ENCODE measurements around the gene UBE2Q2. TPM values are rescaled to one million over a fixed set of nuclear protein-coding genes. Genes with fewer than 3 reads are reported as not detected.

Gene UBE2Q2
- total RNA-seq, 1 donor from 2014 or later = 18.9 TPM

DNA sequence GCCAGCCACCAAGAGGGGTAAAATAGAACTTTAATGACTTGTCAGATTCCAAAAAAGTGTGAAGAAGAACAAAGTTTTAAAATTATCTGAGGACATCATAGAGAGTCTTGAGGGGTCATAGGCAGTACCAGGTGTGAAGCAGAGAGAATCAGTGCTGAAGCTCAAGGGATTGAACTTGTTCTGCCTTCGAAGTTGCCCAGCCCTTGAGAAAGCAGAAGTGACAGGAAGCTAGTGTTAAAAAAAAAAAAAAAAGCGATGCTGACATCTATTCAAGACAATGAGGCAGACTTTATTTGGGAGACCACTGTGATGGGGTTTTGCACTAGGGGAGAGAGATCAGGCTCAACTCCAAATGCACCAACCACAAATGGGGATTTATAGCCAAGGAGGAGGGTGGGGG lies 82.2 kb downstream of the UBE2Q2 start:
- no peak for DNase-seq (ENCODE audit: low spot score)
- Mint-ChIP-seq H3K4me1 (ENCODE audit: low read depth) (peaks cover 37% of the 10 kb centered on the region), H3K4me3 (ENCODE audit: low read depth) (no peak overlapping the region), H3K9me3 (no peaks in the 10 kb centered on the region), H3K27me3 (ENCODE audit: low read depth) (no peaks in the 10 kb centered on the region), H3K36me3 (ENCODE audit: low read depth) (peaks cover 46% of the 10 kb centered on the region), H3K27ac (no peak overlapping the region)
- intact Hi-C loops (cut with micrococcal nuclease) = loop anchor here (10.0 kb wide), 1 partner anchor 191 kb away; no protein-coding TSS in a partner anchor

DNA sequence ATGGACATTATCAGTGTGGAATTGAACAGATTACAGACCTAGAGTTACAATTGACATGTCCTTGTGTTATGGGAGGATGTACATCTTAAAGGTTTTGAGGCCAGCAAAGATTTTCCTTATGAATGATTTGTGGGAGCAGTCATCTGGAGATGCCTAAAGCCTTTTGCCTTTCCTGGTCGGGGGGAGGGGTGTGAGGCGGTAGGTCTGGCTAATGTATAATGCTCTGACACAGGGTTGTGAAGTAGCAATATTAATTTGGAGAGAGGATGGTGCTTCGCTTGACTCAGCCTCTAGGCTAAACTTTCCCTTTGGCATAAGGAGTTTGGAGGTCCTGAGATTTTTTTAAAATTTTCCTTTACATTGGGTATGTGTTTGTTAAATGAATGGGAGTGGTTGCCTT lies 83.7 kb downstream of the UBE2Q2 start:
- H3K9me3 Mint-ChIP-seq = no peaks in the 10 kb centered on the region
- H3K4me3 Mint-ChIP-seq (ENCODE audit: low read depth) = no peak overlapping the region
- intact Hi-C loops (cut with micrococcal nuclease) = loop anchor here (10.0 kb wide), 1 partner anchor 192 kb away; no protein-coding TSS in a partner anchor
- H3K4me1 Mint-ChIP-seq (ENCODE audit: low read depth) = peaks cover 42% of the 10 kb centered on the region
- H3K36me3 Mint-ChIP-seq (ENCODE audit: low read depth) = peaks cover 56% of the 10 kb centered on the region
- H3K27me3 Mint-ChIP-seq (ENCODE audit: low read depth) = no peaks in the 10 kb centered on the region
- H3K27ac Mint-ChIP-seq = peak overlapping the region; percentile 29
- DNase-seq (ENCODE audit: low spot score) = no peak

DNA sequence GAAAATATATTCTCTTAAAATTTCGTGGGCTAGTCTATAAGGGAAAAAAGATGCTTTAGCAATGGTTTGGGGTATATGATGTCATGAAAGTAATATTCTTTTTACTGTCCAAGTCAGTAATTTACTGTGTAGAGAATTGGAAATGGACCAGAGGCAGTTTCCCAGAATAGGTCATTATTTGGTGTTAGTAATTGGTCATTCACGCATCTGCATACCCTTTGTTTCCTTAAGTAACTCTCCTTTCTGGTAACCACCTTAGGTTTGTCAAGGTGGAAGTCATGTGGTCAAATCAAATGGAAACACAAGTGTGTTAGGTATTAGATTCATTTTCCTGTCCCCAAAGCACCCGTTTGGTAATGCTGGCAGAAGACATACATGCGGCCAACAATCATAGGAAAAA lies 84.4 kb downstream of the UBE2Q2 start:
- no peak overlapping the region for H3K4me3 Mint-ChIP-seq (ENCODE audit: low read depth)

DNA sequence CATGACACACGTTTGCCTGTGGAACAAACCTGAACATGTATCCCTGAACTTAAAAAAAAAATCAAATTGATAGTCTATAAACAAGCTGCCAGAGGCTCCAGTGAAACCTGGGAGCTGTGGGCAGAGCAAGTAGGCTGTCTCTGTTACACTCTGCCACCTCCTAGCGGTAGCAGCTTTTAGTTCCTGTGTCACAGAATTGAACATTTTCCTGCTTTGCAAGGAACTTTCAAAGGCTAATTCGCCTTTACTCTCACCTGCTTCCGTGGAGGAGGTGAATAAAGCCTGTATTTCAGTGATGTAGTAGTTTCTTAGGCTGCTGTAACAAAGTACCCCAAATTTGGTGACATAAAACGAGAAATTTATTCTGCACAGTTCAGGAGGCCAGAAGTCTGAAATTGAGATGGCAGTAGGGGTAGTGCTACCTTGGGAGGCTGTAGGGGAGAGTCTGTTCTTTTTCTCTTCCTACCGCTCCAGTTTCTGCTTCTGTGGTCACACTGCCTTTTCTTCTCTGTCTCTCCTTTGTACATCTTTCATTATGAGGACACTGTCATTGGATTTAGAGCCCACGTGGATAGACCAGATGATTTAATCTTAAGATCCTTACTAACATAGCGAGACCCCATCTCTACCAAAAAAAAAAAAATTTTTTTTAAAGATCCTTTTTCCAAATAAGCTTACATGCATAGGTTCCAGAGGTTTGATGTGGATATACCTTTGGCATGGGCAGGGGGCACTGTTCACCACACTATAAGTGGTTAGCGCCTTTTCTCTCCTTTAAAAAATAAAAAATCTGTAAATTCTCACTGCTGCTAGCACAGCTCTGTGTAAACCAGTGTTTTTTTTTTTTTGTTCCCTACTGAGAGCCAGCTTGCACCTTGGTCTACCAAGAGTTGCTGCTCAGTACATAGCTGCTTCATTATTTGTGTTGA lies 85.7 kb downstream of the UBE2Q2 start:
- Mint-ChIP-seq H3K27ac (no peak overlapping the region), H3K9me3 (no peaks in the 10 kb centered on the region), H3K4me3 (ENCODE audit: low read depth) (no peak overlapping the region), H3K36me3 (ENCODE audit: low read depth) (peaks cover 57% of the 10 kb centered on the region), H3K4me1 (ENCODE audit: low read depth) (peaks cover 30% of the 10 kb centered on the region), H3K27me3 (ENCODE audit: low read depth) (no peaks in the 10 kb centered on the region)
- no peak for DNase-seq (ENCODE audit: low spot score)
- intact Hi-C loops (cut with micrococcal nuclease) = loop anchor here (10.0 kb wide), 1 partner anchor 194 kb away; no protein-coding TSS in a partner anchor

More for the DNA sequence above, 84.4 kb downstream of the UBE2Q2 start:
- DNase-seq (ENCODE audit: low spot score) = no peak
- Mint-ChIP-seq H3K4me1 (ENCODE audit: low read depth) (peaks cover 37% of the 10 kb centered on the region), H3K27me3 (ENCODE audit: low read depth) (no peaks in the 10 kb centered on the region), H3K27ac (no peak overlapping the region), H3K36me3 (ENCODE audit: low read depth) (peaks cover 54% of the 10 kb centered on the region), H3K9me3 (no peaks in the 10 kb centered on the region)
- intact Hi-C loops (cut with micrococcal nuclease) = loop anchor here (10.0 kb wide), 1 partner anchor 193 kb away; no protein-coding TSS in a partner anchor

DNA sequence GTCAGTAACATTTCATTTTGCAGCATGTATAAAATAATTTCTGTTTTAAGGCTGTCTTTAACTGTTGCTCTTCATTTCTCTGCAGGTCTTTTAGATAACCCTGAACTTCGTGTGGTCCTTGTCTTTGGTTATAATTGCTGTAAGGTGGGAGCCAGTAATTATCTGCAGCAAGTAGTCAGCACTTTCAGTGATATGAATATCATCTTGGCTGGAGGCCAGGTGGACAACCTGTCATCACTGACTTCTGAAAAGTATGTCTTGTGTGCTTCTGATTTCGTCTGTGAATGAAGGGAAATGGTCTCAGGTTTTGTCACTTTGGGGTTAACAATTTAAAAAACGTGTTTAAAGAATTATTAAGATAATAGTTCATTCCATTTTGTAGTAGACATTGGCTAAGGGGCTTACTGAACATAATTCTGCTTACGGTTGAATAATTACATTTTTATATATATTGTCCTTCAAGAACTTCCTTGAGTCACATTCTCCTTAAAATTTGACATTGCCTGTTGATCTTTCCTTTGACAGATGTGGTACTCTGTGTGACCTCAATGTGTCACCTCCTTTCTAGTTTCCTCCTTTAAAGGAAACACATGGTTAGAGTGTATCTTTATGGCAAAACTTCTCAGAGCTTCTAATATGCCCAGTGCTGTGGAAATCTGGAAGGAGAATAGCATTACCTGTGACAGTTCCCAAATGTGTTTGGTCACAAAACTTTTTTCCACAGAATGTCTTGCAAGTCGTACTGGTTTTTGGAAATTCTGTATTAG lies 86.7 kb downstream of the UBE2Q2 start:
- no peak for DNase-seq (ENCODE audit: low spot score)
- Mint-ChIP-seq H3K4me3 (ENCODE audit: low read depth) (no peak overlapping the region), H3K27ac (no peak overlapping the region), H3K4me1 (ENCODE audit: low read depth) (peaks cover 27% of the 10 kb centered on the region), H3K36me3 (ENCODE audit: low read depth) (peaks cover 58% of the 10 kb centered on the region), H3K9me3 (no peaks in the 10 kb centered on the region), H3K27me3 (ENCODE audit: low read depth) (no peaks in the 10 kb centered on the region)
- intact Hi-C loops (cut with micrococcal nuclease) = loop anchor here (10.0 kb wide), 1 partner anchor 195 kb away; no protein-coding TSS in a partner anchor

DNA sequence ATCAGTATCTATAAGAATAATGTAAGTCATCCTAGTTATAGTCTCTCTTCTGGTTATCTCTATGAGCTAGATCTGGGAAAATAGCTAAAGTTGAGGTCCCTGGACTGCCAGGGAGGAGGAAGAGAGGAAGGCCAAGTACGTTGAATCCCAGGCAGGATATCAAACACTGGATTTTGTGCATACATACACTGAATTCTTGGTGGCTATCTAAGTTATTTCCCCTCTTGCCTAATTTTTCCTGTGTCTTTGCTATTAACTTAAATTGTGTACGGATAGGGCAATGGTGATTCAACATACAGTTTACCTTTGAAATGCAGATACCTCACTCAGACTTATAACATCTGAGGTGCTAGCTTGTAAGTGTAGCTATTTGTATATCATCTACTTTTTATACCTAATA lies 87.6 kb downstream of the UBE2Q2 start:
- Mint-ChIP-seq H3K27me3 (ENCODE audit: low read depth) (no peaks in the 10 kb centered on the region), H3K27ac (no peak overlapping the region), H3K4me1 (ENCODE audit: low read depth) (peaks cover 24% of the 10 kb centered on the region), H3K4me3 (ENCODE audit: low read depth) (no peak overlapping the region), H3K9me3 (no peaks in the 10 kb centered on the region), H3K36me3 (ENCODE audit: low read depth) (peaks cover 59% of the 10 kb centered on the region)
- DNase-seq (ENCODE audit: low spot score) = no peak
- intact Hi-C loops (cut with micrococcal nuclease) = no loop called here

DNA sequence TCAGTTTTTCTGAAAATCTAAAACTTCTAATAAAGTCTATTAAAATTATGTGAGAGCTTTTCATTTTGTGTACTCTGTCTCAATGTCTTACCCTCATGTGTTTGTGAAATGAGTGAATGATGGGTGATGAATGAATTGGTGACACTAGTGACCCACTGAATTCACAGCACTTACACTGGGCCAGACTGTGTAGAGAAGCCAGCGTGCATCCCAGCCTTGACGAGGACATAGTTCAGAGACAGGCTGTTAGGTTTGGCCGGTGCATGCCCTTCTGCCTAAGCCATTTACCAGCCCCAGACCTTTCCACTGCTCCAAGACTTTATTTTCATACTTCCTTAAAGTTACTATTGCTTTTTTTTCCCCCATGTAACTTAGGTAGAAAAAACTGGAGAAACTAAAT lies 99.2 kb downstream of the UBE2Q2 start:
- DNase-seq (ENCODE audit: low spot score) = no peak
- Mint-ChIP-seq H3K4me1 (ENCODE audit: low read depth) (peaks cover 2% of the 10 kb centered on the region), H3K27ac (no peak overlapping the region), H3K4me3 (ENCODE audit: low read depth) (no peak overlapping the region), H3K27me3 (ENCODE audit: low read depth) (peaks cover 4% of the 10 kb centered on the region), H3K36me3 (ENCODE audit: low read depth) (peaks cover 19% of the 10 kb centered on the region), H3K9me3 (no peaks in the 10 kb centered on the region)
- intact Hi-C loops (cut with micrococcal nuclease) = no loop called here

DNA sequence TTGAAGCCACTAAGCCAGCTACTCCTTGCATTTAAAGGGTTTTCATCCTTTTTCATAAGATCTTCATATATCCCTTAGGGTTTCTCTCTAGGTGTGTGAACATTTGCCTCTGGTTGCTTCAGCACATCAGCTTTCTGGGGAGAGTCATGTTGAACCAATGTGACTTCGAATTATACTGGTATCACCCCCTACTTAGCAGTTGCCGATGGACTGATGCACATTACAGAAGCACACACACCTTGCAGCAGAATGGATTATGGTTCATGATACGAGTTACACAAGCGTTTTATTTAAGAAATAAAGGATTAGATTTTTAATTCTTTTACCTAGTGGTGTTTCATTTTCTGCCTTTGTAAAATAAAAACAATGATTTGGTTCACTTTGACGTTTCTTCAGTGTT lies 100.0 kb downstream of the UBE2Q2 start:
- H3K36me3 Mint-ChIP-seq (ENCODE audit: low read depth) = peaks cover 11% of the 10 kb centered on the region
- peaks cover 4% of the 10 kb centered on the region for H3K27me3 Mint-ChIP-seq (ENCODE audit: low read depth)
- intact Hi-C loops (cut with micrococcal nuclease) = no loop called here
- H3K9me3 Mint-ChIP-seq = no peaks in the 10 kb centered on the region
- DNase-seq (ENCODE audit: low spot score) = no peak
- no peak overlapping the region for H3K4me3 Mint-ChIP-seq (ENCODE audit: low read depth)
- peaks cover 2% of the 10 kb centered on the region for H3K4me1 Mint-ChIP-seq (ENCODE audit: low read depth)
- no peak overlapping the region for H3K27ac Mint-ChIP-seq

DNA sequence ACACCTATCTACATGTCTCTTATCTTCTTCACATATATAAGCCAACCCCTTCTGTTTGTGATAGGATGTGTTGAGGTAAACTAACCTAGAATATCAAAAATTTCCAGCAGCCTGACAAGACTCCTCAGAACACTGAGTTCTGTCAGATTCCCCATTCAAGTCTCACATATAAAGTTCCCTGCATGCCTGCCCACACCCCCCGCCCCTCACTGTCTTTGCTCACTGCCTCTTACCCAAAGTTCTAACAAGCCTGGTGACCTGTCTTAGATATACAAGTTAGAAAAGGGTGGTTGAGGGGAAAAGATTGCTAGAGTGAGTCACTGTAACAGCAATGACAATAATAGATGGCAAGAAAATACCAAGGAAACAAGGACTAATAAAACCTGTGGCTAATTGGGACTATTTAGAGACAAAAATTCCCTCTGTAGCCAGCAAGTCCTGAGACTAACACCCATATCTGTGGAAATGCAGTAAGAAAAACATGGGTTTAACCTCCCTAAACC lies 100.5 kb downstream of the UBE2Q2 start:
- intact Hi-C loops (cut with micrococcal nuclease) = no loop called here
- peaks cover 2% of the 10 kb centered on the region for H3K4me1 Mint-ChIP-seq (ENCODE audit: low read depth)
- peaks cover 6% of the 10 kb centered on the region for H3K36me3 Mint-ChIP-seq (ENCODE audit: low read depth)
- H3K9me3 Mint-ChIP-seq = no peaks in the 10 kb centered on the region
- no peak overlapping the region for H3K27ac Mint-ChIP-seq
- no peak for DNase-seq (ENCODE audit: low spot score)
- H3K4me3 Mint-ChIP-seq (ENCODE audit: low read depth) = no peak overlapping the region
- peaks cover 4% of the 10 kb centered on the region for H3K27me3 Mint-ChIP-seq (ENCODE audit: low read depth)

DNA sequence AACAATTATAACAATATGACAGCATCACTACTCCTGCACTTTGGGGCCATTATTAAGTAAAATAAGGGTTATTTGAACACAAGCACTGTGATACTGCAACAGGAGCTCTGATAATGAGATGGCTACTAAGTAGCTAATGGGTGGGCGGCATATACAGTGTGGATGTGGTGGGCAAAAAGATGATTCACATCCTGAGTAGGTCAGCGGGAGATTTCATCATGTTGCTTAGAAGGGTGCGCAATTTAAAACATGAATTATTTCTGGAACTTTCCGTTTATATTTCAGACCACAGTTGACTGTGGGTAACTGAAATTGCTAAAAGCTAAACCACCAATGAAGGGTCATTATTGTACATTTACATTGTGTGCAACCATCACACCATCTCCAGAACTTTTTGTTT lies 102.7 kb downstream of the UBE2Q2 start:
- H3K27ac Mint-ChIP-seq = no peak overlapping the region
- no peaks in the 10 kb centered on the region for H3K36me3 Mint-ChIP-seq (ENCODE audit: low read depth)
- peaks cover 2% of the 10 kb centered on the region for H3K4me1 Mint-ChIP-seq (ENCODE audit: low read depth)
- no peak overlapping the region for H3K4me3 Mint-ChIP-seq (ENCODE audit: low read depth)
- peaks cover 14% of the 10 kb centered on the region for H3K27me3 Mint-ChIP-seq (ENCODE audit: low read depth)
- DNase-seq (ENCODE audit: low spot score) = no peak
- H3K9me3 Mint-ChIP-seq = no peaks in the 10 kb centered on the region
- intact Hi-C loops (cut with micrococcal nuclease) = no loop called here

DNA sequence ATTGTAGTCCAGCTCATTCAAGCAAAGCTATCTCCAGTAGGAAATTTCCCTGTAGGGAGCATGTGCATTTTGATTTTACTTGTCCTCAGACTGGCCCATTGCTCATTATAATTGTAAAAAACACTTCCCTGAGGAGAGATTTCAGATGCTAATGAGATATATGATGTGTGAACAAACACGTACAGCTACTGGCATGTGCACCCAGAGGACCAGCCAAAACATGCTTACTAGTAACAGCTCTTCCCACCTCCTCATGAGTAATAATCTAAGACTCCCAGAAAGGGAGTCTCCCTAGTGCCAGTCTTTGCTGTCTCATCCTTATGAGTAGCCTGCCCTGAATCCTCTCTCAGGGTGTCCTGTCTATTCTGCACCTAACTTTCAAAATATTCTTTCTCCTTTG lies 103.8 kb downstream of the UBE2Q2 start:
- no peaks in the 10 kb centered on the region for H3K9me3 Mint-ChIP-seq
- peaks cover 2% of the 10 kb centered on the region for H3K4me1 Mint-ChIP-seq (ENCODE audit: low read depth)
- no peak overlapping the region for H3K27ac Mint-ChIP-seq
- H3K27me3 Mint-ChIP-seq (ENCODE audit: low read depth) = peaks cover 22% of the 10 kb centered on the region
- intact Hi-C loops (cut with micrococcal nuclease) = no loop called here
- H3K36me3 Mint-ChIP-seq (ENCODE audit: low read depth) = no peaks in the 10 kb centered on the region
- DNase-seq (ENCODE audit: low spot score) = no peak
- H3K4me3 Mint-ChIP-seq (ENCODE audit: low read depth) = no peak overlapping the region

DNA sequence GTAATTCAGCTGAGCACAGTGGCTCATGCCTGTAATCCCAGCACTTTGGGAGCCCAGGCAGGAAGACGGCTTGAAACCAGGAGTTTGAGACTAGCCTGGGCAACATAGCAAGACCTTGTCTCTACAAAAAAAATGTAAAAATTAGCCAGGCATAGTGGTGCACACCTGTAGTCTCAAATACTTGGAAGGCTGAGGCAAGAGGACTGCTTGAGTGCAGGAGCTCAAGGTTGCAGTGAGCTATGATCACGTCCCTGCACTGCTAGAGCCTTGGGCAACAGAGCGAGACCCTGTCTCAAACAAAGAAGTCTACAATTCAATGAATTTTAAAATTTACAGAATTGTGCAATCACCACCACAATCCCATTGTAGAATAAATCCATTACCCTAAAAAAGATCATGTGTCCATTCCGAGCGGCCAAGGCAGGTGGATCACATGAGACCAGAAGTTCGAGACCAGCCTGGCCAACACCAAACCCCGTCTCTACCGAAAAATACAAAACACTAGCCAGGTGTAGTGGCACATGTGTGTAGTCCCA lies 105.6 kb downstream of the UBE2Q2 start:
- H3K9me3 Mint-ChIP-seq = no peaks in the 10 kb centered on the region
- H3K4me3 Mint-ChIP-seq (ENCODE audit: low read depth) = no peak overlapping the region
- intact Hi-C loops (cut with micrococcal nuclease) = no loop called here
- H3K4me1 Mint-ChIP-seq (ENCODE audit: low read depth) = peaks cover 5% of the 10 kb centered on the region
- no peak overlapping the region for H3K27ac Mint-ChIP-seq
- peaks cover 30% of the 10 kb centered on the region for H3K27me3 Mint-ChIP-seq (ENCODE audit: low read depth)
- no peak for DNase-seq (ENCODE audit: low spot score)
- H3K36me3 Mint-ChIP-seq (ENCODE audit: low read depth) = no peaks in the 10 kb centered on the region
